PFSK-1 (cell line): Measurements from ENCODE around the gene NOP14.

ENCODE experiments used
- POLR2AphosphoS5 ChIP-seq: IDR thresholded peaks from 2 replicates; pipeline ENCODE4 v1.6.1; 2012; ENCODE audit warnings: low read depth, mild to moderate bottlenecking, control low read depth, low read length, moderate library complexity
- TF ChIP-seq, protein P1 (sequence below), 2 experiments: IDR thresholded peaks; 2 replicates each; pipeline versions ENCODE4 v1.6.1 to v1.8.0; 2011 to 2012; ENCODE audit warnings: low read depth in 2 of 2, low read length in 2 of 2, control low read depth in 1 of 2, inconsistent platforms in 1 of 2, mild to moderate bottlenecking in 1 of 2, moderate library complexity in 1 of 2; ENCODE audit not compliant: insufficient read depth in 1 of 2

DNA sequence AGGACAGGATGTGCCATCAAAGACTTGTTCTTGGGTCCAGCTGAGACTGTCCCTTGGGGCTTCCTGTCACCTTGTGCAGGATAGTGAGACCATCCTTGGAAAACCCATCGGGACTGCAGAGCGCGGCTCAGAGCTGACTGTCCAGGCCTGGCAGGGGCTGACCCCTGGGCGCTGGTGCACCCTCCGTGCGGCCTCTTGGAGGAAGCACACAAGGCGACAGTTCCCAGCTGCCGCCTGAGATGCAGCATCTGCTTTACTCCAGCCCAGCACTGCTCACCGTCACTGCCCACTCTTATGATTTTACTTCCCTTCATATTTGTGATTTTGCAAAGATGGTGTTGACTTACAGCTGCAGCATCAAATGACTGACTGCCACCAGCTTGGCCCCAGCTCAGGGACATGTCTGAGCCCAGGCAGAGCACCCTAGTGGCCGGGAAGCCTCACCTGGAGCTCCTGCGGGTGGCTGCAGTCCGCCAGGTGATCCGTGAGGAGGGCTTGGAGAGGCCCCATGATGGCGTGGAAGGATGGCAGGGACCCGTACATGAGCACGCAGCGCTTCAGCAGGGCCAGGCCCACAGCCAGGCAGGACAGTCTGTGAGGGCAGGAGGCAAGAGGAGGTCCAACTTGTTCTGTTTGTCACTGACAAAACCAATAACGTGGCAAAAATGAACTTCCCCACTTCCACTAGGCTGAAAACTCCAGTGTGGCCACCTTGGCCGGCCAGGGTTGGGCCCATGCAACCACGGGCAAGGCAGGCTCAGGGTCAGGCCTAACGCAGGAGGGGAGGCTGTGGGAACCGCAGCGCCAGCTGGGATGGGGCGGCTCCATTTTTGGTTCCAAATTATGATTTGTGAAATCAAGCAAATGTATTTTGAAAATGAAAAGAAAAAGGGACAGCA, 21.8 kb downstream of the NOP14 start:
- TF ChIP-seq, protein P1, sequence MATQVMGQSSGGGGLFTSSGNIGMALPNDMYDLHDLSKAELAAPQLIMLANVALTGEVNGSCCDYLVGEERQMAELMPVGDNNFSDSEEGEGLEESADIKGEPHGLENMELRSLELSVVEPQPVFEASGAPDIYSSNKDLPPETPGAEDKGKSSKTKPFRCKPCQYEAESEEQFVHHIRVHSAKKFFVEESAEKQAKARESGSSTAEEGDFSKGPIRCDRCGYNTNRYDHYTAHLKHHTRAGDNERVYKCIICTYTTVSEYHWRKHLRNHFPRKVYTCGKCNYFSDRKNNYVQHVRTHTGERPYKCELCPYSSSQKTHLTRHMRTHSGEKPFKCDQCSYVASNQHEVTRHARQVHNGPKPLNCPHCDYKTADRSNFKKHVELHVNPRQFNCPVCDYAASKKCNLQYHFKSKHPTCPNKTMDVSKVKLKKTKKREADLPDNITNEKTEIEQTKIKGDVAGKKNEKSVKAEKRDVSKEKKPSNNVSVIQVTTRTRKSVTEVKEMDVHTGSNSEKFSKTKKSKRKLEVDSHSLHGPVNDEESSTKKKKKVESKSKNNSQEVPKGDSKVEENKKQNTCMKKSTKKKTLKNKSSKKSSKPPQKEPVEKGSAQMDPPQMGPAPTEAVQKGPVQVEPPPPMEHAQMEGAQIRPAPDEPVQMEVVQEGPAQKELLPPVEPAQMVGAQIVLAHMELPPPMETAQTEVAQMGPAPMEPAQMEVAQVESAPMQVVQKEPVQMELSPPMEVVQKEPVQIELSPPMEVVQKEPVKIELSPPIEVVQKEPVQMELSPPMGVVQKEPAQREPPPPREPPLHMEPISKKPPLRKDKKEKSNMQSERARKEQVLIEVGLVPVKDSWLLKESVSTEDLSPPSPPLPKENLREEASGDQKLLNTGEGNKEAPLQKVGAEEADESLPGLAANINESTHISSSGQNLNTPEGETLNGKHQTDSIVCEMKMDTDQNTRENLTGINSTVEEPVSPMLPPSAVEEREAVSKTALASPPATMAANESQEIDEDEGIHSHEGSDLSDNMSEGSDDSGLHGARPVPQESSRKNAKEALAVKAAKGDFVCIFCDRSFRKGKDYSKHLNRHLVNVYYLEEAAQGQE (IDR thresholded peaks at IDR 0.05; ENCODE audit: insufficient read depth in 1 of 2, low read depth in 2 of 2, low read length in 2 of 2) = no peak
- no peak for TF ChIP-seq POLR2AphosphoS5
